ENCODE results near the gene ZNF778.

The ZNF778 gene

DNA sequence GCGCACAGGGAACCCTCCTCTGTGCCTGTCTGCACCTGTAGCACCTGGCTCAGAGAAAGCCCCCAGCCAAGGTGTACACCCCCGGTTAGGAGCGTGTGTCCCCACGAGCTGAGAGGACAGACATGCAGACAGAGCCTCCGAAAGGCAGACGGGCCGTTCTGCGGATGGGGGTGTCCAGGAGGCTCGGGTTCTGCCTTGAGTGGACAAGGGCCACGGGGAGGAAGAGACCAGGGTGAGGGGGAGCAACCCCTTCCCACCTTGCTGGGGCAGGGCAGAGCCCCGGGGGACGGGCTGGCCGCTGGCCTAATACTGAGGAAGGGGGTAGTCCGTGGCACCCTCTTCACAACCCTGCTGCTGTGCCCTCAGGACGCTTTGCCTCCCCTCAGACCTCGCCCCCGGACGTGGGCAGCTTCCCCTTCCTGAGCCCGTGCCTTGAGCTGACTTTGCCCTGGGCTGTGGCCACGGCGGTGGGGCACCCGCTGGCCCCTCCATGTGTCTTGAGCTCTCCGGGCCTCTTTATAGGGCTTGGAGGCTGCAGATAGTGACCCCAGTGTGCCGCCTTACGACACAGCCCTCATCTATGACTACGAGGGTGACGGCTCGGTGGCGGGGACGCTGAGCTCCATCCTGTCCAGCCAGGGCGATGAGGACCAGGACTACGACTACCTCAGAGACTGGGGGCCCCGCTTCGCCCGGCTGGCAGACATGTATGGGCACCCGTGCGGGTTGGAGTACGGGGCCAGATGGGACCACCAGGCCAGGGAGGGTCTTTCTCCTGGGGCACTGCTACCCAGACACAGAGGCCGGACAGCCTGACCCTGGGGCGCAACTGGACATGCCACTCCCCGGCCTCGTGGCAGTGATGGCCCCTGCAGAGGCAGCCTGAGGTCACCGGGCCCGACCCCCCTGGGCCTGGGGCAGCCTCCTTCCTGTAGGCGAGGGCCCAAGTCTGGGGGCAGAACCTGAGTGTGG is 22.9 kb upstream of the ZNF778 start:
- TF ChIP-seq POLR2AphosphoS5 (IDR thresholded peaks at IDR 0.05; ENCODE audit: low read depth, low read length) = no peak
- no peak for TF ChIP-seq TAF1 (IDR thresholded peaks at IDR 0.05; ENCODE audit: borderline replicate concordance, insufficient read depth, low read length)
- TF ChIP-seq FOXP2 (optimal IDR thresholded peaks at IDR 0.05; ENCODE audit: borderline replicate concordance, extremely low read depth, extremely low read length, insufficient read depth) = no peak
- TF ChIP-seq, protein P1, sequence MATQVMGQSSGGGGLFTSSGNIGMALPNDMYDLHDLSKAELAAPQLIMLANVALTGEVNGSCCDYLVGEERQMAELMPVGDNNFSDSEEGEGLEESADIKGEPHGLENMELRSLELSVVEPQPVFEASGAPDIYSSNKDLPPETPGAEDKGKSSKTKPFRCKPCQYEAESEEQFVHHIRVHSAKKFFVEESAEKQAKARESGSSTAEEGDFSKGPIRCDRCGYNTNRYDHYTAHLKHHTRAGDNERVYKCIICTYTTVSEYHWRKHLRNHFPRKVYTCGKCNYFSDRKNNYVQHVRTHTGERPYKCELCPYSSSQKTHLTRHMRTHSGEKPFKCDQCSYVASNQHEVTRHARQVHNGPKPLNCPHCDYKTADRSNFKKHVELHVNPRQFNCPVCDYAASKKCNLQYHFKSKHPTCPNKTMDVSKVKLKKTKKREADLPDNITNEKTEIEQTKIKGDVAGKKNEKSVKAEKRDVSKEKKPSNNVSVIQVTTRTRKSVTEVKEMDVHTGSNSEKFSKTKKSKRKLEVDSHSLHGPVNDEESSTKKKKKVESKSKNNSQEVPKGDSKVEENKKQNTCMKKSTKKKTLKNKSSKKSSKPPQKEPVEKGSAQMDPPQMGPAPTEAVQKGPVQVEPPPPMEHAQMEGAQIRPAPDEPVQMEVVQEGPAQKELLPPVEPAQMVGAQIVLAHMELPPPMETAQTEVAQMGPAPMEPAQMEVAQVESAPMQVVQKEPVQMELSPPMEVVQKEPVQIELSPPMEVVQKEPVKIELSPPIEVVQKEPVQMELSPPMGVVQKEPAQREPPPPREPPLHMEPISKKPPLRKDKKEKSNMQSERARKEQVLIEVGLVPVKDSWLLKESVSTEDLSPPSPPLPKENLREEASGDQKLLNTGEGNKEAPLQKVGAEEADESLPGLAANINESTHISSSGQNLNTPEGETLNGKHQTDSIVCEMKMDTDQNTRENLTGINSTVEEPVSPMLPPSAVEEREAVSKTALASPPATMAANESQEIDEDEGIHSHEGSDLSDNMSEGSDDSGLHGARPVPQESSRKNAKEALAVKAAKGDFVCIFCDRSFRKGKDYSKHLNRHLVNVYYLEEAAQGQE (IDR thresholded peaks at IDR 0.05; ENCODE audit: insufficient read depth in 1 of 2, low read depth in 2 of 2, low read length in 2 of 2) = no peak
- TF ChIP-seq SIN3A (IDR thresholded peaks at IDR 0.05; ENCODE audit: borderline replicate concordance, insufficient read depth, low read length) = no peak

DNA sequence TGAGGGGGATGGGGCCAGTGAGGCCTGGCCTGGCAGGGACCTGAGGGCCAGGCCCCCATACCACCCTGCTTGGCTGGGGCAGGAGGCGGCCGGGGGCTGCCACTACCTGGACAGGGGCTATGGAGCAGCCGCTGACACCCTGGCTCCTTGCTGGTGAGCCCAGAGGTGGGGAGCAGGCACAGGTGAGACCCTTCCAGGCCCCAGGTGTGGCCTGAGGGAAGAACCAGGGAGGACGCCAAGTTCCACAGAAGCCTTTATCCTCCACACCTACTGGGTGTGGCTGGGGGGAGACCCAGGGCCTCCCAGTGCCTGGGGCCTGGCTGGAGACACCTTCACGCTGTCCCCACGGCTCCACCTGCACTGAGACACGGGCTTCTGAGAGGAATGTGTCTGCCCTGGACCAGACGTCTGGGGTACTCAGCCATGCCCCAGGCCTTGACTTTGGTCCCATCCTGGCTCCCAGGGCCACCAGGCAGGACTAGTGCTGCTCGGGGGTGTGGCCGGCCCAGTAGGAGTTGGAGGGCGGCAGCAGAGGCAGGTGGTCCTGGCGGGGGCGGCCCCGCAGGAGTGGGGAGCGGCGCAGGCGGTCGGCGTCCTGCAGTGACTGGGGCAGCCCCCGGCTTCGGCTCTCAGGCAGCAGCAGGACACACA is 21.9 kb upstream of the ZNF778 start:
- TF ChIP-seq SIN3A (IDR thresholded peaks at IDR 0.05; ENCODE audit: borderline replicate concordance, insufficient read depth, low read length) (no peak), POLR2AphosphoS5 (IDR thresholded peaks at IDR 0.05; ENCODE audit: low read depth, low read length) (no peak), TAF1 (IDR thresholded peaks at IDR 0.05; ENCODE audit: borderline replicate concordance, insufficient read depth, low read length) (no peak), FOXP2 (optimal IDR thresholded peaks at IDR 0.05; ENCODE audit: borderline replicate concordance, extremely low read depth, extremely low read length, insufficient read depth) (no peak)
- TF ChIP-seq, protein P1 (IDR thresholded peaks at IDR 0.05; ENCODE audit: insufficient read depth in 1 of 2, low read depth in 2 of 2, low read length in 2 of 2) = no peak

DNA sequence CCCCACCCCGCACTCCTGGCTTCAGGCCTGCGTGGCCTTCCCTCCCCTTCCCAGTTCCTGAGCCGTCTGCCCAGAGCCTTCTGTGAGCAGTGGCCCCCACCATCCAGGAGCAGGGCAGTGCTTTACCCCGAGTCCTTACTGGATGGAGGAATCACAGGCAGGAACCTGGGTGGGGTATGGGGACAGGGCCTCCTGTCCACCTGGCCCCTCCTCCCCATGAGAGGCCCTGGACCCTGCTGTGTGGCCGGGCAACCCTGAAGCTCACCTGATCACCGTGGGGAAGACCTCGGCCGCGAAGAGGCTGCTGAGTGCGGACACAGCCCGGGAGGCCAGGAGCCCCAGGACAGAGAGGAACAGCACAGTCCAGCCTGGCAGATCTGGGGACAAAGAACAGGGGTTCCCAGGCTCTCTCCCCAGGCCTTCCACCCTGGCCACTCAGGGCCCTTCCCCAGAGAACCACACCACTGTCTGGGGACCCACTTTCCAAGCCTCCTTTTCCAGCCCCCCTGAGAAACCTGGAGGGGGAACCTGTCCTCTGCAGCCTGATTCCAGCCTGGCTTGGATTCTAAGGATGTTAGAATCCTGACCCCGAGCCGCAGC is 20.4 kb upstream of the ZNF778 start:
- no peak for TF ChIP-seq SIN3A (IDR thresholded peaks at IDR 0.05; ENCODE audit: borderline replicate concordance, insufficient read depth, low read length)
- no peak for TF ChIP-seq FOXP2 (optimal IDR thresholded peaks at IDR 0.05; ENCODE audit: borderline replicate concordance, extremely low read depth, extremely low read length, insufficient read depth)
- TF ChIP-seq, protein P1 (IDR thresholded peaks at IDR 0.05; ENCODE audit: insufficient read depth in 1 of 2, low read depth in 2 of 2, low read length in 2 of 2) = no peak
- no peak for TF ChIP-seq TAF1 (IDR thresholded peaks at IDR 0.05; ENCODE audit: borderline replicate concordance, insufficient read depth, low read length)
- TF ChIP-seq POLR2AphosphoS5 (IDR thresholded peaks at IDR 0.05; ENCODE audit: low read depth, low read length) = no peak

DNA sequence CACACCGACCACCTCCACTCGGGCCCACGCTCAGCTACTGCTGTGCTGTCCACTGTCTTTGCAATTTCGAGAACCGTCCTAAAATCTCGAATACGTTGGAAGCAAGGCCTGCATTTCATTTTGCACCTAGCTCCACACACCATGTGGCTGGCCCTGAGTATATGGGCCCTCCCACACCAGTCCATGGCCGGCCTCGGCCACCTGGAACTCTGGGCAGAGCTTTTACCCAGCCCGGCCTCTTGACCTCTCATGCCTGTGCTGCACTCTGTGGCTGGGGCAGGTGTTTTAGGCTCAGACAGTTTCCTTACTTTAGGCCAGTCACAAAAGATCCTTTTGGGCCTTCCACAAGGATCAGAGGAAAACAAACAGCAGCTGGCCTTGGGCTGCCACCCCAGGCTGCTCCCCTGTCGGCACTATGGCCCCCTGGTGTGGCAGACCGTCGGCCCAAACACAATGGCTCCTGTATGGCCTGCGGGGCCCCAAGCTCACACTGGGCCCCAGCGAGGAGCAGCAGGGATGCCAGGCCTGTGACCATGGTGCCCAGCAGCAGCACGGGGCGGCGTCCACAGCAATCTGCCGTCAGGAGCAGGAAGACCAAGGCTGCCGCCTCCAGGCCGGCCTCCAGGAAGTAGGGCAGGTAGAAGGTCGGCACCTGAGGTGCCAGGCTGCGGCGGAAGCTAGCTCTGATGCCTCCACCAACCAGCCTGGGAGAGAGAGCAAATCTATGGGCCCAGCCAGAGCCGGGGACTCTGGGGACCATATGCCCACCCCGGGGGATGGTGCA is 19.7 kb upstream of the ZNF778 start:
- TF ChIP-seq POLR2AphosphoS5 (IDR thresholded peaks at IDR 0.05; ENCODE audit: low read depth, low read length) (no peak), FOXP2 (optimal IDR thresholded peaks at IDR 0.05; ENCODE audit: borderline replicate concordance, extremely low read depth, extremely low read length, insufficient read depth) (no peak), TAF1 (IDR thresholded peaks at IDR 0.05; ENCODE audit: borderline replicate concordance, insufficient read depth, low read length) (no peak), SIN3A (IDR thresholded peaks at IDR 0.05; ENCODE audit: borderline replicate concordance, insufficient read depth, low read length) (no peak)
- TF ChIP-seq, protein P1 (IDR thresholded peaks at IDR 0.05; ENCODE audit: insufficient read depth in 1 of 2, low read depth in 2 of 2, low read length in 2 of 2) = no peak
